Type B pancreatic cell (in vitro differentiated cells): ENCODE data around the gene MGAT5. TPM values are rescaled to one million over a fixed set of nuclear protein-coding genes. Genes with fewer than 3 reads are reported as not detected.

Experiments
- DNase-seq: peaks from one replicate; pipeline ENCODE4 v3.0.0; 2021; ENCODE audit warnings: mixed read lengths; ENCODE audit not compliant: unreplicated experiment; ENCODE audit errors: extremely low spot score
- H3K27ac Mint-ChIP-seq: 2 replicates; pipeline ENCODE4 v1.8.0; 2021; ENCODE audit warnings: mild to moderate bottlenecking, mixed read lengths
- H3K27me3 Mint-ChIP-seq: 2 replicates; pipeline ENCODE4 v1.8.0; 2021; ENCODE audit warnings: mixed read lengths
- H3K36me3 Mint-ChIP-seq: 2 replicates; pipeline ENCODE4 v1.8.0; 2021; ENCODE audit warnings: mixed read lengths
- H3K4me1 Mint-ChIP-seq: one replicate; pipeline ENCODE4 v1.8.0; 2021; ENCODE audit warnings: mixed read lengths; ENCODE audit not compliant: unreplicated experiment
- H3K4me3 Mint-ChIP-seq: 2 replicates; pipeline ENCODE4 v1.8.0; 2021; ENCODE audit warnings: mild to moderate bottlenecking, mixed read lengths
- H3K9me3 Mint-ChIP-seq: 2 replicates; pipeline ENCODE4 v1.8.0; 2021; ENCODE audit warnings: mixed read lengths
- total RNA-seq: library from RNA; stranded (reverse); gene quantifications from 2 replicates; pipeline ENCODE4 v1.2.1, GENCODE V29; 2021; ENCODE audit warnings: low replicate concordance
- TF ChIP-seq, protein P1 (sequence below): fragments of 200-600 bp; sonication (generic); conservative IDR thresholded peaks from 2 replicates; pipeline ENCODE4 v1.5.0; 2021; ENCODE audit warnings: antibody characterized with exemption, mild to moderate bottlenecking

The MGAT5 gene
- total RNA-seq, 1 donor from 2014 or later, result 37.2 TPM

DNA sequence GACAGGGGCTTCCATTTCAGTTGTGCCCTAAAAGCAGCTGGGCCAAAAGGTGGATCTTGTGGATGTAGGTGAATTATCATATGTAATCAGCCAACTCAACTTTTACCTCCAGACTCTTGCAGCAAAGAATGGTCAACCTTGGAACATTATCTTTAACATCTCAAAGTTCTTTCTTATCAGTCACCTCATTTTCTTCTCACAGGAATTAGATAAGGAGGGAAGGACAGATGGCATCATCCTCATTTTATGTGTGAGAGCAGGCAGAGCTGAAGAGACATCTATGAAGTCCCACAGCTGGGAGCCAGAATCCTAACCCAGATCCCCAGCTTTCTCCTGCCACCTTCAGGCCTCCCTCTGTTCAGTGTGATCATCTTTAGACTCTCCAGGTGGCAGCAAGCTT, 182.1 kb downstream of the MGAT5 start:
- no peaks in the 10 kb centered on the region for H3K27me3 Mint-ChIP-seq
- no peak for DNase-seq
- no peak overlapping the region for H3K27ac Mint-ChIP-seq

DNA sequence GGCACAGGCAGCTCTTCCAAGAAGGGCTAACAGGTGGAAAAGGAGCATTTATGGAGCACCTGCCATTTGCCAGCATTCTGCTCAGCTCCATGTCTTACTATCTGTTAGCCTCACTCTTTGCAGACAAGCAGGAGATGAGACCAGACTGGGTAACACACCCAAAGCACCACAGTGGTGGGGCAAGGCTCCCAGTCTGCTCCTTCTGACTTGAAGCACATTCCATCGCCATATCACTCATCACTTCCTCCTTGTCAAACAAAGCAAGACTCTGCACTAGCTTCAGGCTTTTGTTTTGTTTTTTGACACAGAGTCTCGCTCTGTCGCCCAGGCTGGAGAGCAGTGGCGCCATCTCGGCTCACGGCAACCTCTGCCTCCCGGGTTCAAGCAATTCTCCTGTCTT, 182.8 kb downstream of the MGAT5 start:
- Mint-ChIP-seq H3K36me3 (peaks cover 39% of the 10 kb centered on the region), H3K27me3 (no peaks in the 10 kb centered on the region), H3K4me1 (peaks cover 7% of the 10 kb centered on the region), H3K27ac (no peak overlapping the region), H3K9me3 (no peaks in the 10 kb centered on the region), H3K4me3 (no peak overlapping the region)
- TF ChIP-seq, protein P1, sequence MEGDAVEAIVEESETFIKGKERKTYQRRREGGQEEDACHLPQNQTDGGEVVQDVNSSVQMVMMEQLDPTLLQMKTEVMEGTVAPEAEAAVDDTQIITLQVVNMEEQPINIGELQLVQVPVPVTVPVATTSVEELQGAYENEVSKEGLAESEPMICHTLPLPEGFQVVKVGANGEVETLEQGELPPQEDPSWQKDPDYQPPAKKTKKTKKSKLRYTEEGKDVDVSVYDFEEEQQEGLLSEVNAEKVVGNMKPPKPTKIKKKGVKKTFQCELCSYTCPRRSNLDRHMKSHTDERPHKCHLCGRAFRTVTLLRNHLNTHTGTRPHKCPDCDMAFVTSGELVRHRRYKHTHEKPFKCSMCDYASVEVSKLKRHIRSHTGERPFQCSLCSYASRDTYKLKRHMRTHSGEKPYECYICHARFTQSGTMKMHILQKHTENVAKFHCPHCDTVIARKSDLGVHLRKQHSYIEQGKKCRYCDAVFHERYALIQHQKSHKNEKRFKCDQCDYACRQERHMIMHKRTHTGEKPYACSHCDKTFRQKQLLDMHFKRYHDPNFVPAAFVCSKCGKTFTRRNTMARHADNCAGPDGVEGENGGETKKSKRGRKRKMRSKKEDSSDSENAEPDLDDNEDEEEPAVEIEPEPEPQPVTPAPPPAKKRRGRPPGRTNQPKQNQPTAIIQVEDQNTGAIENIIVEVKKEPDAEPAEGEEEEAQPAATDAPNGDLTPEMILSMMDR, result no peak
- no peak for DNase-seq

More for the DNA sequence above, 182.1 kb downstream of the MGAT5 start:
- TF ChIP-seq, protein P1, result no peak
- H3K4me1 Mint-ChIP-seq, result peaks cover 15% of the 10 kb centered on the region
- H3K9me3 Mint-ChIP-seq, result no peaks in the 10 kb centered on the region
- H3K36me3 Mint-ChIP-seq, result peaks cover 36% of the 10 kb centered on the region
- no peak overlapping the region for H3K4me3 Mint-ChIP-seq

DNA sequence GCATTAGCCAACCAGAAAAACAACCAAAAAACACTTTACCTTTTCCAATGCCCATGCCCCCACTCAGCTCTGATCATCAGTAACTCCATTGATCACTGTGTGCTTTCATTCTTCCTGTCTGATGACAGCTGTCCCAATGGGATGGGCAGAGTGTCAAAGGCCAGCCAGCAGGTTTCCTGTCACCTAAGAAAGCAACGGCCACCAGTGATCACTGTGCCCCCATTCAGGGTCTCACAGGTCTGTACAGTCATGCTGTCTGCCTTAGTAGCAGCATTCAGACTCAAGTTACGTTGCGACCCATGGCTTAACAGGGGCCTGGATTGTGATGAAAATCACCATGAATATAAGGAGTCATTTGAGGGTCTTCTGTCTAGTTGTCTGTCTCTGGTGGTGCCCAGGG, 184.5 kb downstream of the MGAT5 start:
- Mint-ChIP-seq H3K4me3 (no peak overlapping the region), H3K4me1 (no peaks in the 10 kb centered on the region), H3K27ac (no peak overlapping the region), H3K9me3 (no peaks in the 10 kb centered on the region), H3K27me3 (no peaks in the 10 kb centered on the region), H3K36me3 (peaks cover 33% of the 10 kb centered on the region)
- DNase-seq, result no peak
- TF ChIP-seq, protein P1, result no peak

DNA sequence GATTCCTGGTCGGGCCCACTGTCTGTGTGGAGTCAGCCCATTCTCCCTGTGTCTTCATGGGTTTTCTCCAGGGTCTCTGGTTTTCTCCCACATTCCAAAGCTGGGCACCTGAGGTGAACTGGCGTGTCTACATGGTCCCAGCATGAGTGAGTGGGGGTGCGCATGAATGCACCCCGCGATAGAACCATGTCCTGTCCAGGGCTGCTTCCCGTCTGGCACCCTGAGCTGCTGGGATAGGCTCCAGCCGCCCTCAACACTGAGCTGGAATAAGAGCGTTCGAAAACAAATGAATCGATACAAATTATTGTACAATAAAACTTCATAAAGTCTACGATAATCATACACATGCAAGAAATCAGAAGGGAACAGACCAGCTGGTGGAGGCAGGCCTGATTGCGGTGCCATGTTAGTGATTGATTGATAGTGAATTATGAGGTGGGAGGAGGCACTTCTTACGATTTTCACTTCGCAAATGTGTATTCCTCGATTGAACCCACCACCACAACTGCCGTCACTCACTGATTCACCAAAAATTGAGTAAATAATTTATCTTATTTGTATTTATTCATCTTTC, 186.6 kb downstream of the MGAT5 start:
- no peak overlapping the region for H3K4me3 Mint-ChIP-seq
- peaks cover 19% of the 10 kb centered on the region for H3K36me3 Mint-ChIP-seq
- DNase-seq, result no peak
- H3K27ac Mint-ChIP-seq, result no peak overlapping the region
- no peaks in the 10 kb centered on the region for H3K9me3 Mint-ChIP-seq
- no peaks in the 10 kb centered on the region for H3K4me1 Mint-ChIP-seq
- TF ChIP-seq, protein P1, result no peak
- H3K27me3 Mint-ChIP-seq, result no peaks in the 10 kb centered on the region

DNA sequence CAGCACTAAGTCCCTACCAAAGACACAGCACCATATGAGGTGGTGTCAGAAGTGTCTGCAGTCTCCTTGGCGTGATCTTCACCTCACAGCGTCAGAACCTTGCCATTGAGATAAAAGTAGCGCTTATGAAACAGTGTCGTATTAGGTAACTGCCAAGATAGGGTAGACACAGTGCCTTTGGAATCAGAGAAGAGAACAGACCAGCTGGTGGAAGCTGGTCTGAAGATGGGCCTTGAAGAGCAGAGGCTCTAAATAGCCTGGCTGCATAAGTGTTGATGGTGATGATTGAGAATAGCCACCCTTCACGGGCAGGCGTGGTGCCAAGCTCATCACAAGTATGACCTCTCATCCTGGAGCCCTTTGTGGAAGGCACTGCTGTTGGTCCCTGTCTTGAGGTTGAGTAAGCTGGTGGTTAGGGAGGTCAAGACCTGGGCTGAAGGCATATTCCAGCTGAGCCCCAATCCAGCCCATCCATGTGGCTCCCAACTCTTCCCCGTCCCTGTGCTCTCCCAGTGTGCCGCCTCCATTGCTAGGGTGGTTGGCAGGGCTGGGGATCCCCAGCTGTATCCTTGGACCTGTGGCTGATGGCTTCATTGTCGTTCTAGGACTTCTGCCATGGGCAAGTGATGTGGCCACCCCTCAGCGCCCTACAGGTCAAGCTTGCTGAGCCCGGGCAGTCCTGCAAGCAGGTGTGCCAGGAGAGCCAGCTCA, 187.4 kb downstream of the MGAT5 start:
- no peak overlapping the region for H3K27ac Mint-ChIP-seq
- no peaks in the 10 kb centered on the region for H3K9me3 Mint-ChIP-seq
- DNase-seq, result no peak
- H3K27me3 Mint-ChIP-seq, result no peaks in the 10 kb centered on the region
- TF ChIP-seq, protein P1, result no peak
- no peak overlapping the region for H3K4me3 Mint-ChIP-seq
- peaks cover 18% of the 10 kb centered on the region for H3K36me3 Mint-ChIP-seq
- peaks cover 5% of the 10 kb centered on the region for H3K4me1 Mint-ChIP-seq
